ENCODE results near the gene GATB.

DNA sequence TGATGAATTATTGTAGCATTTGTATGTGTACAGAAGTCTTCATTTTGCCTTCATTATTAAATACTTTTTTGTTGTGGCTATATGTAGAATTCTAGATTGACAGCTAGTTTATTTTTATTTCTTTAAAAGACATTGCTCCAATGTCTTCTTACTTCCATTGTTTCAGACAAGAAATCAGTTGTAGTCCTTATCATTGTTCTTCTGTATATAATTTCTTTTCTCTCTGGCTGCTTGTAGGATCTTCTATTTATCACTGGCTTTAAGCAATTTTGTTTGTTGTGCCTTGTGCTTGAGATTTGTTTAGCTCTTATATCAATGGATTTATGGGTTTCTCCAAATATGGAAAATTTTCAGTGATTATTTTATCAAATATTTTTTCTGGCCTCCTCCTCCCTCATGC is 13.5 kb upstream of the GATB start:
- TF ChIP-seq, protein P1, sequence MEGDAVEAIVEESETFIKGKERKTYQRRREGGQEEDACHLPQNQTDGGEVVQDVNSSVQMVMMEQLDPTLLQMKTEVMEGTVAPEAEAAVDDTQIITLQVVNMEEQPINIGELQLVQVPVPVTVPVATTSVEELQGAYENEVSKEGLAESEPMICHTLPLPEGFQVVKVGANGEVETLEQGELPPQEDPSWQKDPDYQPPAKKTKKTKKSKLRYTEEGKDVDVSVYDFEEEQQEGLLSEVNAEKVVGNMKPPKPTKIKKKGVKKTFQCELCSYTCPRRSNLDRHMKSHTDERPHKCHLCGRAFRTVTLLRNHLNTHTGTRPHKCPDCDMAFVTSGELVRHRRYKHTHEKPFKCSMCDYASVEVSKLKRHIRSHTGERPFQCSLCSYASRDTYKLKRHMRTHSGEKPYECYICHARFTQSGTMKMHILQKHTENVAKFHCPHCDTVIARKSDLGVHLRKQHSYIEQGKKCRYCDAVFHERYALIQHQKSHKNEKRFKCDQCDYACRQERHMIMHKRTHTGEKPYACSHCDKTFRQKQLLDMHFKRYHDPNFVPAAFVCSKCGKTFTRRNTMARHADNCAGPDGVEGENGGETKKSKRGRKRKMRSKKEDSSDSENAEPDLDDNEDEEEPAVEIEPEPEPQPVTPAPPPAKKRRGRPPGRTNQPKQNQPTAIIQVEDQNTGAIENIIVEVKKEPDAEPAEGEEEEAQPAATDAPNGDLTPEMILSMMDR (IDR thresholded peaks at IDR 0.05; ENCODE audit: low read depth, low read length), result no peak
- TF ChIP-seq EZH2phosphoT487 (IDR thresholded peaks at IDR 0.05; ENCODE audit: low read depth), result no peak
